OCI-M2 (cell line): ENCODE data around the gene TRIM43.
"Not testable (repeated sequence)": the region's sequence is repeated elsewhere in the genome, so short reads cannot be mapped to it uniquely, and the experiment has no call there.

Source experiments
- DNase-seq: peaks from one replicate; lab custom pipeline; 2025; ENCODE audit not compliant: unreplicated experiment; lab: John Stamatoyannopoulos, UW

Gene TRIM43

GRCh38 chr2:95591701-95592100 lies at the start of gene TRIM43:
Gene TRIM43 (plus strand): TSS chr2:95592001. CDS start chr2:95594024, 2,023 bp downstream.
- not testable (repeated sequence) for DNase-seq

DNA sequence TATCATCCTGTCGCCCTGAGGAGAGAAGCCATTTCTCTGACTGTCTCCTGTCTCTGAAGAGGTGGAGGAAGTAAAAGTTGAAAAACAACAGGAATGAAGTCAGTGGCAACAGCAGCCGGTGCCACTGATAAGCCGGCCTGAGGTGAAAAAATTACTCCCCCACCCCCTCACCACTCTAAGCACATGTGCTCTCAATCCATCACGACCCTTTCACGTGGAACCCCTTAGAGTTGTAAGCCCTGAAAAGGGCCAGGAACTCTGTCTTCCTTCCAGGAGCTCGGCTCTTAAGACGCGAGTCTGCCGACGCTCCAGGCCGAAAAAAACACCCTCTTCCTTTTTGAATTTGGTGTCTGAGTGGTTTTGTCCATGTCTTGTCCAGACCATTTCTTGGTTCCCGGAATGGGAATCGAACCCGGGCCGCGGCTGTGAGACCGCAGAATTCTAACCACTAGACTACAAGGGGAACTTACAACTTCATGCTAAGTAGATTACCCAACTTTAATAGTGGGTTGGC lies 40.7 kb upstream of the TRIM43 start:
- DNase-seq = peak; percentile 92

GRCh38 chr2:95552911-95553310 lies 38.9 kb upstream of the TRIM43 start:
- no peak for DNase-seq

- no peak for DNase-seq
These were observed 22.6 kb upstream of the TRIM43 start for GRCh38 chr2:95569170-95569569.

GRCh38 chr2:95573866-95574265 lies 17.9 kb upstream of the TRIM43 start:
- no peak for DNase-seq

- DNase-seq = no peak
These were observed 17.3 kb upstream of the TRIM43 start for GRCh38 chr2:95574506-95574905.

DNA sequence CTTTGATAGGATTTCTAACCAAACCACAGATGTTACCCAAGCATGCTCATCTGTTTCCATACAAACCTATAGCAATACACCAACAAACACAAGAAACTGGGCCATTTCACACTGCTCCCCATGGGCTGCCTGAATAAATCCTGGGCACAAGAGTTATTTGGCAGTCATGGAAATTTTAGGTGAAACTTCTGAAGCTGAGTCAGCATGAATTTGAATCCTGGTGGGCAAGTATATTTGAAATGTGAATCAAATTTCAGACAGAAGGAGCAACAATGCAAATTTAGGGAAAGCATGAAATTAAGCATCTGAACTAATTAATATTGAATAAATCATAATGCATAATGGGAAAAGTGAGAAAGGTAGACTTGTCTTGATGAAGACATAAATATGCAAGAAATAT lies 15.9 kb upstream of the TRIM43 start:
- DNase-seq = no peak

- DNase-seq = no peak
These were observed 13.3 kb upstream of the TRIM43 start for GRCh38 chr2:95578539-95578938.

GRCh38 chr2:95583545-95583944 lies 8.3 kb upstream of the TRIM43 start:
- DNase-seq = not testable (repeated sequence)

GRCh38 chr2:95584321-95584720 lies 7.5 kb upstream of the TRIM43 start:
- not testable (repeated sequence) for DNase-seq

GRCh38 chr2:95589777-95590536 lies 1.8 kb upstream of the TRIM43 start:
- not testable (repeated sequence) for DNase-seq

GRCh38 chr2:95592973-95593372 lies 1.2 kb downstream of the TRIM43 start:
- not testable (repeated sequence) for DNase-seq

- DNase-seq = not testable (repeated sequence)
These were observed 3.2 kb downstream of the TRIM43 start for GRCh38 chr2:95595012-95595411.

DNA sequence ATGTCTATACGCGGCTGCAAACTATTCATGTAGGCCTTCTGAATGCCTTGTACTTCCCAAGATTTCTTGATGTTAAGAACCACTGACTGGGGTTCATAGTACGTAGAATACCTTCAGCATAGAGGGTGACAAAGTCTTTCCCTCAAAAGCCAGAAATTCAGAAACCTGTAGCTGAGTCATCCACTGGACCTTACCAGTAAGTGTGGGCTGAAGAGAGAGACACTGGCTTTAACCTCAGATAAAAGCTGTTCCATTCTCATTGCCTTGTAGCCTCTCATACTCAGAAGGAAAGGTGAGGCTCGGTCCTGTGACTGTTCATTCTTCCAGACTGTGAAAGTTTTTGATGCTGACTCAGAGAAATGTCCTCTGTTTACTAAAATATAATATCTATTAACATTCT lies 9.5 kb downstream of the TRIM43 start:
- not testable (repeated sequence) for DNase-seq

DNA sequence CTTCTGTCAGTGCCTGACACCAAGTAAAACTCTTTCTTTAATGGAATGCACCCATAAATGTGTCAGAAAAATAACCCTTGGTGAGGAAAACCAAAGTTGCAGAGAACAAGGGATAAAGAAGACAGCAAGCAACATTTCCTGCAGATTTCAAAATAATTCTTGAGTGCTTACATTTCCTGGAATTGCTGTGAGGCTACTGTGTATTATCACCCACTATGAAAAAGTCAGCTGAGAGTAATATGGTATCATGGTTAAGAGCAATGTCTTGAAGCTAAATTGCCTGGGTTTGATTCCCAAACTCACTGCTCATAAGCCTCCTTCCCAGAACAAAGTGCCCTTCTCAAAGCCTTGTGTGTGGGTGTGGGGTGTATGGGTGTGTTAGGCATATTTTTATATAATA lies 10.3 kb downstream of the TRIM43 start:
- DNase-seq = not testable (repeated sequence)

GRCh38 chr2:95608356-95608755 lies 16.6 kb downstream of the TRIM43 start:
- DNase-seq = not testable (repeated sequence)

GRCh38 chr2:95609764-95610163 lies 18.0 kb downstream of the TRIM43 start:
- DNase-seq = not testable (repeated sequence)

GRCh38 chr2:95613048-95613447 lies 21.2 kb downstream of the TRIM43 start:
- DNase-seq = not testable (repeated sequence)

GRCh38 chr2:95622728-95623127 lies 30.9 kb downstream of the TRIM43 start:
- DNase-seq = not testable (repeated sequence)

GRCh38 chr2:95630987-95631386 lies 39.2 kb downstream of the TRIM43 start:
- DNase-seq = not testable (repeated sequence)

GRCh38 chr2:95633626-95634259 lies 41.9 kb downstream of the TRIM43 start:
- not testable (repeated sequence) for DNase-seq
